ENCODE measurements around the gene EHD1. TPM values are rescaled to one million over a fixed set of nuclear protein-coding genes. Genes with fewer than 3 reads are reported as not detected.
A peak's percentile ranks its signal among the peaks of the same experiment; 100 is the strongest.

EHD1 gene
- total and polyA plus RNA-seq, 10 donors: 51.9 to 337 (median 162) TPM

GRCh38 chr11:64887757-64888405, 9.5 kb upstream of the EHD1 start:
- no peaks in the 10 kb centered on the region for H3K9me3 ChIP-seq
- H3K4me3 ChIP-seq: peak overlapping the region in 5 of 8 donors; percentile 18 to 59 (median 25)
- no peaks in the 10 kb centered on the region for H3K36me3 ChIP-seq
- TF ChIP-seq POLR2AphosphoS5 (IDR thresholded peaks at IDR 0.05): peak; percentile 53 to 86 (median 71)
- TF ChIP-seq POLR2A (IDR thresholded peaks at IDR 0.05): no peak
- TF ChIP-seq CTCF (IDR thresholded peaks at IDR 0.05 in 8 of 11, conservative IDR thresholded peaks at IDR 0.05 in 3 of 11): peak; percentile 92 to 100 (median 99)
- H3K27me3 ChIP-seq (replicated peaks in 1 of 7): no peaks in the 10 kb centered on the region
- WGBS, 5 donors: 14 to 24% (median 15%) methylated on average over 18 to 34 of the region's 34 CpGs
- peak overlapping the region; percentile 49 to 87 (median 72) for H3K27ac ChIP-seq
- intact Hi-C loops (cut with DNase I; ENCODE audit: low total_unique reads): no loop called here
- H3K4me1 ChIP-seq: peaks cover 14 to 78% (median 34%) of the 10 kb centered on the region in 6 donors
- peak; percentile 98 for DNase-seq

- DNase-seq: no peak
- H3K9me3 ChIP-seq: no peaks in the 10 kb centered on the region
- no peaks in the 10 kb centered on the region for H3K36me3 ChIP-seq
- TF ChIP-seq CTCF (IDR thresholded peaks at IDR 0.05 in 8 of 11, conservative IDR thresholded peaks at IDR 0.05 in 3 of 11): no peak
- TF ChIP-seq POLR2AphosphoS5 (IDR thresholded peaks at IDR 0.05): no peak
- no peak for TF ChIP-seq POLR2A (IDR thresholded peaks at IDR 0.05)
- peaks cover 10 to 74% (median 28%) of the 10 kb centered on the region in 6 donors for H3K4me1 ChIP-seq
- no peaks in the 10 kb centered on the region for H3K27me3 ChIP-seq (replicated peaks in 1 of 7)
- 71 to 86% (median 79%) methylated on average over 8 of the region's 8 CpGs for WGBS, 5 donors
- intact Hi-C loops (cut with DNase I; ENCODE audit: low total_unique reads): no loop called here
- H3K27ac ChIP-seq: peak overlapping the region; percentile 49 to 87 (median 72)
- peak overlapping the region in 1 of 8 donors; percentile 59 for H3K4me3 ChIP-seq
These were observed 8.9 kb upstream of the EHD1 start for GRCh38 chr11:64887234-64887756.

GRCh38 chr11:64885367-64886286, 7.2 kb upstream of the EHD1 start:
- 62 to 77% (median 69%) methylated on average over 15 of the region's 15 CpGs for WGBS, 5 donors
- DNase-seq: peak; percentile 73

More at GRCh38 chr11:64885367-64886286, 7.2 kb upstream of the EHD1 start:
- Histone ChIP-seq H3K4me3 (peak overlapping the region in 1 of 8 donors; percentile 48), H3K27ac (peak overlapping the region; percentile 36 to 98 (median 79)), H3K4me1 (peaks cover 19 to 81% (median 37%) of the 10 kb centered on the region in 6 donors), H3K9me3 (no peaks in the 10 kb centered on the region), H3K27me3 (replicated peaks in 1 of 7) (no peaks in the 10 kb centered on the region), H3K36me3 (no peaks in the 10 kb centered on the region)
- intact Hi-C loops (cut with DNase I; ENCODE audit: low total_unique reads): no loop called here
- no peak for TF ChIP-seq POLR2A (IDR thresholded peaks at IDR 0.05)
- no peak for TF ChIP-seq CTCF (IDR thresholded peaks at IDR 0.05 in 8 of 11, conservative IDR thresholded peaks at IDR 0.05 in 3 of 11)
- TF ChIP-seq POLR2AphosphoS5 (IDR thresholded peaks at IDR 0.05): peak in 1 of 3 donors; percentile 23
